ENCODE measurements around the gene DLG5.
A peak's percentile ranks its signal among the peaks of the same experiment; 100 is the strongest.

Gene DLG5

DNA sequence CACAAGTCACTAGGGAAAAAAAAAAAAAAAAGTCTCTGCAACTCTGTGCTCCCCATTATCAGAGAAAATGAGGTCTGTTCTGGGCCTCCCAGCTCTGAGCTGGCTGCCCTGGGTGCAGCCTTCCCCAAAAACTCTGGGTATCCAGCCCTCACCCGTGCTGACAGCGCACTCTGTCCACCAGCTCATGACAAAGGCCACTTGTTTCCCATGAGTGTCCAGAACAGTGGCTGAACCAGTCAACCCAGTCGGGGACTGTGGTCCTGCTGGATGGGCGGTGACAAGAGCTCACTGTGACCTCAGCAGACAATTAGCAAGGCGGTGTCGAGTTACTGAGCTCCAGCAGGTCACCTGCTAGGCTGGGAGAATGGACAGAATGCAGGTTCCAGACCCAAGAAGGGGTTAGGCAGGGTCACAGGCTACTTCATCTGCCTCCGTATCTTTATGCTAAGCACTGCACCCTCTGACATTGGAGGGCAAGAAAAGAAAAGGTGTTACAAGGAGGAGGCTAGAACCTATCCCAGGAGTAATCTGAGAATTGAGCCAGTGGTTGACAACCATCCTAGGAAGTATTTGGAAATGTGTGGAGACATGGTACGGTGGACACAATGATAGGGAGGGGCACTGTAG lies 37.2 kb downstream of the DLG5 start:
- no peak for DNase-seq (ENCODE audit: low spot score)

DNA sequence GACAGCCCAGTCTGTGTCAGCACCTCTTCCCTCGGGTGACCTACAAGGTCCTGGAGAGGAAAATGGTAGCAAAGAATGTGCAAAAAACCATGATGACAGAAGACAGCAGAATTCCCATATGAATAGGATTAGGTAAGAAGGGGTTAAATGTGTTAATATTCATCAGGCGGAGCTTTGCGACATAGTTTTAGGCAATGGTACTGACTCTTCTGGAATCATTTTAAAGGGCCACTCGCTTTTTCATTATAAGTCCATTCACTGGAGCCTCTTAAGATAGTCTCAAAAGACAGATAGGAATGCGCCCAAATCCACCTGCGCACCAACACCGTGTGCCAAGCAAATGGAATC lies 38.2 kb downstream of the DLG5 start:
- no peak for DNase-seq (ENCODE audit: low spot score)

DNA sequence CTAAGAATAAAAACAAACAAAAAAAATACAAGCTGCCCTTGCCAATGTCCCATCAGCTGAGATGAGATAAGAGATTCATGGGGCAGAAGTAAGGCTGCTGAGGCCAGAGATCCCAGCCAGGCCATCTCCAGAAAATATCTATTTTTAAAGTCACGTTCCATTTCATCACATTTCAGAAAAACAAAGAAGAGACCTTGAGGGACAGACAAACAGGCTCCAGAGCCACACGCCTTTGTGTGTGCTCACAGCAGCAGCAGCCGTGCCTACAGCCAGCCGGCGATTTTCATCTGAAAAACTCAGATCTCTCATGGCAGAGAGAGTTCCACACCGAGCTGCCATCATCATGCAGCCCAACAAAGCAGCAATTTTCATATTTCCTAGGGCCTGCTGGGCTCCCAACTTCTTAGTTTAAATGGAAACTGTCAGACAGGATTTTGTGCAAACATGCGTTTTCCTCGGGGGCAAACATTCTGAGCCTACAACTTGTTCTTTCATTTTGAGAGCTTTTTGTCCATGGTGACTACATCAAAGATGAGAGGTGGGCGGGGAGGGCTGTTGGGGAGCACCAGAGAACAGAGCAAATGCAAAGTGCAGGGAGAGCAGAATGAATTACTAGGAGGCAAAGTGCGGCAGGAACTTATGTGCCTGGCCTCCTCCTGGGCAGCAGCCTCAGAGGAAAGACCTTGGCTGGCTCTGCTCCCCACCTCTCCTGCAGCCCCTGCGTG lies 38.8 kb downstream of the DLG5 start:
- DNase-seq (ENCODE audit: low spot score): peak; percentile 33

DNA sequence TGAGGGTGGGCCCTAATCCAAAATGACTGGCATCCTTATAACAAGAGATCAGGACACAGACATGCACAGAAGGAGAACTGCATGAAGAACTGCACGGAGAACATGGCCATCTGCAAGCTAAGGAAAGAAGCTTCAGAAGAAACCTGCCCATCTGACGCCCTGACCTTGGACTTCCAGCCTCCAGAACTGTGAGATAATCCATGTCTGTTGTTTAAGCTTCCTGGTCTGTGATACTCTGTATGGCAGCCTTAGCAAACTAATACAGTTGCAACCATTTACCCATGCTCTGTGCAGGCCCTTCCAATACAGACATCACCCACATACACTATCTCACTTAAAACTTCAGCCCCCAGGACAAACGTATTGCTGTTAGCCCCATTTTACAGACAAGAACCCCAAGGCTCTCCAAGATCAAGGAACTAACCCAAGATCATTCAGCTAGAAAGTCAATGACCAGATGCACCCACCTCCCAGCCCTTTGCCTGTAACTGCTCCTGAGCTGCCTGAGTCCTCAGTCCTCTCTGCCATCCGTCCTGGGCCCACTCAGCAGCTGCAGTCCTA lies 39.7 kb downstream of the DLG5 start:
- no peak for DNase-seq (ENCODE audit: low spot score)

DNA sequence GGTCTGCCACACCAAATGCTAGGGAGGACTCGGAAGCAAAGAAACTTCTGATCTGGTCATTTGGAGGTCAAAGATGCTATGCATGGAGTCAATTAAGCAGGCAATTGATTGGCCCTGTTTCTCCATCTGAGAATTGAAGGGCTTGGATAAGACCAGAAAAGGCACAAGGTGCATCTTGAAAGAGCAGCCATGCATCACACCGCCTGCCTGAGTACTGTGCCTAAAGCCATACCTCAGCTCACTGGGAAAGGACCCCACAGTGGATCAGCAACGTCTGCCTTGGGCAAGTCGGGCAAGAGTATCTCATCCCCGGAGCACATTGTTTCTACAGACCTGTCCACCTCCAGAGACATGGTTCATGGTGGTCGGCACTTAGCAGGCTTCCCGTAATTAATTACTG lies 42.4 kb downstream of the DLG5 start:
- no peak for DNase-seq (ENCODE audit: low spot score)

DNA sequence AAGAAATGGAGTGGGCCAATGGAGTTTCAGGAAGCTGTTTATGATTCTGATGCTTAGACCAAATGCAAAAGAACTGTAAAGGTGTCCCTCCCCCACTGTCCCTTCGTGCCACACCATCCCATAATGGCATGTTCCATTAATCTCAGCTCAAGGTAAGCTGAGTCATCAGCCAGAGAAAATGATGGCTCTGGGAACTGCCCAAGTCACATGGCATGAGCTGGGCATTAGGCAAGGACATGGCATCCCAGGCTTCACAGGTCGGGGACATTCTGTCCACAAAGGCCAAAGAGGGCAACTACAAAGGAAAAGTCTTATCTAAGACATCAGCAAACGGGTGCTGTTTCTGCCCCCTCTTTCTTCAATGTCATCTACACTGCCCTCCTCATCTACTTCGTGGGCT lies 44.9 kb downstream of the DLG5 start:
- DNase-seq (ENCODE audit: low spot score): no peak

DNA sequence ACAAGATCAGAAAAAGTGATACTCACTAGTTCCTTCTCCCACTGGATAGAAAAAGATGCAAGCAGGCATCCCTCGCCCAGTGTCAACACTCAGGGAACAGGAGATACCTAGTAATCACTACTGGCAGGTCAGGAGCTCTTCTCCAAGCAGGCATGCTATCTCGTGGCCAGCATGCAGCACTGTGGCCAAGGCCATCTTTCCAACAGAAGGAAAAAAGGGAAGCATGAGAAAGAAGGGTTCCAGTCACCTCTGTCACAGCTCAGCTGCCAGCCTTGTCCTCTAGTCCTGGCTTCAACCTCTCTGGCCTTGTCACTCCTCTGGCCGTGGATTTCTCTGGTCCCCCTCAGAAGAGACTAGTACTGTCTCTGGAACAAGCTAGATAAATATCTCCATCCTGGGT lies 45.3 kb downstream of the DLG5 start:
- DNase-seq (ENCODE audit: low spot score): no peak

DNA sequence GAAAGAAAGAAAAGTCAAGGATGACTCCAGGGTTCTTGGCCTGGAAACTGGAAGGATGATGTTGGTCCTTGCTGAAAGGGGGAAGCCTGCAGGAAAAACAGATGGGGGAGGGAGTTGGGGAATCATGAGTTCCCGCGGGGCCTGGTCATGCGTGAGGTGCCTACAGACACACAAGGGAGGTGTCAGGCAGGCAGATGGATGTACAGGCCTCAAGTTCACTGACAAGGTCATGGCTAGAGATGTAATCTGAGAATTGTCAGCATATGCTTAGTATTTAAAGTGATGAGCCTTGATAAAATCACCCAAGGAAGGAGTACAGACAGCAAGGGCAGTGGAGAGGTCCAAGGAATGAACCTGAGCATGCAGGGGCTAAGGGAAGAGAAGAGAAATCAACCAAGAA lies 46.8 kb downstream of the DLG5 start:
- DNase-seq (ENCODE audit: low spot score): no peak

DNA sequence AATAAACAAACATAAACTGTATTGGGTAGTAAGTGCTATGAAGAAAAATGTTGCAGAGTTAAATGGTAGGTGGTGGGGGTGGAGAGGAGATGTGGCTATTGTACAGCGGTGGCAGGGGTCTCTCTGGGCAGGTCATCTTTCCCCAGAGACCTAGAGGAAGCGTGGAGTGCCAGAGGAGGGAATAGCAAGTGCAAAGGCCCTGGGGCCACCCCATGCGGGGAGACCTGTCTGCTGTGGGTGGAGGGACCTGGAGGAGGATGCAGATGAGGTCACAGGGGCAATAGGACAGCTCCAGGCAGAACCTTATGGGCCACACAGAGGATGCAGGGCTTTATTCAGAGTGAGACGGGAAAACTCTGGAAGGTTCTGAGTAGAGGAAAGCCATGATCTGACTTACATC lies 47.5 kb downstream of the DLG5 start:
- no peak for DNase-seq (ENCODE audit: low spot score)

DNA sequence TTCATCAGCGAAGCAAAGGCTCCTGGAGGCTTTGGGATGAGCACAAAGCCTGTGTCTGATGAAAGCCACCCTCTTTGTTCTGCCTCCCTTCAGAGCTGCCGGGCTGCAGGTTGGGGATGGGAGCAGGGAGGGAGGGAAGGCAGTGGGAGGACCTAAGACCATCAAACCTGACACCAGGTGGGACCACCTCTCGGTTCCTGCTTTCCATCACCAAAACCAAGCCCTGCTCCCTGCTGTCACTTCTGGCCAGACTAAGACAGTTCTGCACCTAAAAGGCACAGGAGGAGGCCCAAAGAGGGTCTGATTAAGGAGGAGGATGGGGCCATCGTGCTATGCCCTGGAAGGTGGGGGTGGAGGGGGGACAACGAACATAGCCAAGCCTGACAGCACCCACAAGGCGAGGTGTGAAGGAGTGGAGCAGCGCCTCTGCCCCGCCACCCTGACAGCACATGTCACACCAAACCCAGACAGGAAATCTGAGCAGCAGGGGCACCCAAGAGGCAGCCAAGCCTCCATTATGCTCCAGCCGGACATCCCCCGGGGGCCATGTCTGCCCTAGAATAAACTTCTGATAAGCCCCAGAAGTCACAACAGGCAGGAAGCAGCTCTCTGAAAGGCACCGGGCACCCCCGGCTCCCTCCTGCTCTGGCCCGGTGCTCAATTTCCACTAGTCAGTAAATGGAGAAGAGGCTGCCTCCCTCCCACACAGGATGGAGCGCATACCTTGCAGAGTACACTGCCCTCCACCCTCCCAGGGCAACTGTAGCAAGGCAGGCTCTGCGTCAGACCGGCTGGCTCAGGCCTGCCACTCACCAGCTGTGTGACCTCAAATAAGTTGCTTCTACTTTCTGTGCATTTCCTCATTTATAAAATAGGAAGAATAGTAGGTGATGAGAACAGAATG lies 48.9 kb downstream of the DLG5 start:
- DNase-seq (ENCODE audit: low spot score): peak; percentile 58

DNA sequence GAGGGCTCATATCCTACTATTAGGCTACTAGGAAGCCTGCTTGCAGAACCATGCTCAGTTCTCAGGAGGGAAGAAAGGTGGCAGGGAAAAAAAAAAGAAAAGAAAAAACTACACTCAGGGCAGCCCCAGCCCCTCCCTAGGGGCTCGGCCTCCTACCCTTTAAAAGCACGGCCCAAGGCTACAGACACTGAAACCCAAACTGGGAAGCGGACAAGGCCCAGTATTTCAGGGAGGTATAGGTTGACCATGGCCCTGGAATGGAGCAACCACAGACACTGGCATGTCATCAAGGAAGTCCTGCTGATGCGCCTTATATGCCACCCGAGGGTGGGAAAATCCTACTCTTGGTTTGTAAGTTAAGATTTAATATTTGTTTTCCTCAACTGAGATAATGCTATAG lies 50.8 kb downstream of the DLG5 start:
- no peak for DNase-seq (ENCODE audit: low spot score)

DNA sequence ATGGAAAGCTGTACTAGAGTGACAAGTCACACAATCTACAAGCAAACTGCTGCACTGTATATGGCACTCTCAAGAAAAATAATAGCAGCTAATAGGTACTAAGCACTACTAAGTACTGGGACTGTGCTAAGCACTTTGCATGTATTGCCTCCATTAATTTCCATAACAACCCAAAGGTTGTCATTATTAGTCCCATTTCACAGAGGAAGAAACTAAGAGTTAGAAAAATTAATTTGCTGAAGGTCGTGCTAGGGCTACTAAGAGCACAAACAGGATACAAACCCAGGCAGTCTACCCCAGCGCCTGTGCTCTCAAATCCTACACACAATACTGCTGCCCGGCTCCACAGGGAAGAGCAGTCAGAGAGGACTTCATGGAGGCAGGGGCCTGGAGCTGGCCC lies 51.7 kb downstream of the DLG5 start:
- no peak for DNase-seq (ENCODE audit: low spot score)

DNA sequence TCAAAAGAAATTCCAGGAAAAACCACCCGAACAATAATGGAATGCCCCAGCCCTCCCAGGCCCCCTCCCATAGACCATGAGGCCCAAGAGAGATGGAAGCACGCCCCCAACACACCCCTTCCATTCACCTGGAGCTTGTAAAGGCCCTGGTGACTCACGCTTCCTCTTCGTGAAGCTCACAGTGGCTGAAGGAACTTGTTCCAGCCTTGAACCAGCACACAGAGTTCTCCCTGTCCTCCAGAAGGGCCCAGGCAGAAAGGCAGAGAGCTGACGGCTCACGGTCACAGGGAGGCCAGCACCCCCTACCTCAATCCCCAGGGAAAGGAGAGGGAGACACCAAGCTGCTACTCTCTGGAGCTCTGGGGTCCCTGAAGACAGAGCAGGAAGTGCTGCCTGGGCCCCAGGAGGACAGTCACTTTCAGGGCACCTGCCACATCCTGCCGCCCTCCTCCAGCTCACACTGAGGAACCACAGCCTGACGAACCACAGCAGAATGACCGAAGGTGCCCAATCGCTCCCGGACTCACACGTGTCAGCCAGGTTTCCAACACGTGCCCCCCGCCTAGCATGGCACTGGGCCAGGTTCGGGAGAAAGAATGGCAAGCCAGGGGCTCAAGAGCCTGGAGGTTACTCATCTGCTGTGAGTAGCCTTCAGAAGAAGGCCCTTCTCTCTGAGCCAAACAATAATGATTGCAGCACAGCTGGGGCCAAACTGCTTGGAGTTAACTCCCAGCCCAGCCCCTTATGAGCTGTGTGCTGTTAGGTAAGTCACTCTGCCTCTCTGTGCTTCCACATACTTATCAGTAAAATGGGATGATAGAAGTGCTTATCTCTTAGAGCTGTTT lies 52.8 kb downstream of the DLG5 start:
- peak; percentile 21 for DNase-seq (ENCODE audit: low spot score)

DNA sequence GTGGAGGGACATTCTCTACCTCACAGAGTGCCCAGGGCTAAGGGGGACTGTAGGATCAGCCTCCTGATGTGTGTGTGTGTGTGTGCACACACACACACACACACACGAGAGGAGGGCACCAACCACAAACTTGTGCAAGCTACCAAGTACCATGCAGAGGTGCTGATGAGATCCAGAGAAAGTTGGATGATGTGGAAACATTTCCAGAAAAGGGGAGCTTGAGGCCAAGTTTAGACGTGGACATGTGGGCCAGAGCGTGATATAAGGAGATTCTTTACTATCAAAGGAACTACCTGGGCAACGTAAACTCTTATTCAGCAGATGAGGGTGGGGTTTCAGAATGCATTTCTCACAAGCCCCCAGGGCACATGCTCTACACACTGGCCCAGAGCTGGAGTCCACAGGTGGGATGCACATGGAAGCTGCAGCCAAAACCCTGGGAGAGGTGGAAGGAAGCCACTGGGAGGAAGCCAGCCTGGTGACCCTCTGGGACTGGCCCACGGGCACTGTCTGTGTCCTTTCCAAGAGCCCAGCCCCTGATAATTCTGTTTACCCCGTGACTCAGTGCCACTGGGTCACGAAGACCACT lies 53.5 kb downstream of the DLG5 start:
- DNase-seq (ENCODE audit: low spot score): no peak

DNA sequence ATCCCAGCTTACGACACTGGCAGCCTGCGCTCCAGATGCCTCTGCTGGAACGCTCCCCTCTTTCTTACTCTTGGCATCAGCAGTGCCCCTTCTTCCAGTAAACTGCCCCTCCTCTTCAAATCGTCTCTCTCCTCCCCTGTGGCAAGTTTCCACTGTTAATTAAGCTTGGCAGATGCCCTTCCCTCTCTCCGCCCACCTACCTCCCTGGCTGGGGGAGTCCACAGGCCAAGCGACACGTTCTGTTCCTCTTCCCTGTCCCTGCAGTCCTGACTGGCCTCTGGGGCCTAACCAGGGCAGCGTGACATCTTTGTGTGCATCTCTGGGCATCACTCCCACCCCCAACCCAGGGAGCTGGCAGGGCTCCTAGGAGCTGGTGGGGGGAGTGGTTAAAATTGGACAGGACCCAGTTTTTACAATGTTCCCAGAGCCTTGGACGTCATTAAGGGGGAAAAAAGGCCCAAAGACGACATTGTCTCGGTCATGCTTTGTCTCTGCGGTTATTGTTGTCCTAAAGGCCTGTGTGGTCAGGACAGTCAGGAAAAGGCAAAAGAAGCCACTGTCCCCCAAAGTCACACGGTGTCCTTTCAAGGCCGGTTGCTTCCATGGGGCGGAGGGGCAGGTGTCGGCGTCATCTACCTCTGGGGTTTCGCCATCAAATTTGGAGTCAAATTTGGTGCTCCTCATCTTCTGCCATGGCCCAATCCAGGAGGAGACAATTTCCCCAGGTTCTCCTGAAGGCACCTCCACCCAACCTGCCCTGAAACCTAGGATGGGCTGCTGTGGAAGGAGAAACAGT lies 54.2 kb downstream of the DLG5 start:
- no peak for DNase-seq (ENCODE audit: low spot score)

DNA sequence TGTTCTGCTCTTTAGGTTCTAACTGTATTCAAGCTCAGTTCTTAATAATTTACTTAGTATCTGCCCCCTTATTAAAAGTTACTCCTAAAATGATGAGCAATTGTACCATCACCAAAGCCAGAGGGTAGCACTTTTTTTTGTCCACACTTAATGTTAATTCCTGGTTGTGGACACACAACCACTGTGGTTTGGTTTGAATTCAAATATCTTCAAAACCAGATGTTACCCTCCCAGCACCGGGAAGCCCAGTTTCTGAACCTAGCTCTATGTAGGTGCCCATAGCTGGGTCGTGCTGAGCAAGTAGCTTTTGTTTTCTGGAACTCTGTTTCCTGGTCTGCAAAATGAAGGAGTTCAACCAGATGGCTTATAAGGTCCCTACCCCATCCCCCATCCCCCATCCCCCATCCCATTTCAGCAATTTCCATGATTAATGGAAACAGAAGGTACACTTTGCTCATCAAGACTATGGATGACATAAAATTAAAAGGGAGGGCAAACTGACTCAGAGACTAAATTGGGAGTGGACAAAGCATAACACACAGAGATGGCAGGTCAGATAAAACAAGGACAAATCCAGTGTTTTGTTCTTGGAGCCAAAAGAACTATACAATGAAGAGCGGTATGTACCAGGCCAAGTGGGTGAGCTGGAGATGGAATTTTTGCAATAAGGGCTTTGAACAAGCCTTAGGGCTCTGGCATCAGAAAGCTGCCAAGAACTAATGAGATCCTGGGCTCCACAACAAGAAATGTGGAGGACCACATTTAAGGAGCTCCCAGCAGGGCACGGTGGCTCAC lies 56.7 kb downstream of the DLG5 start:
- DNase-seq (ENCODE audit: low spot score): no peak

DNA sequence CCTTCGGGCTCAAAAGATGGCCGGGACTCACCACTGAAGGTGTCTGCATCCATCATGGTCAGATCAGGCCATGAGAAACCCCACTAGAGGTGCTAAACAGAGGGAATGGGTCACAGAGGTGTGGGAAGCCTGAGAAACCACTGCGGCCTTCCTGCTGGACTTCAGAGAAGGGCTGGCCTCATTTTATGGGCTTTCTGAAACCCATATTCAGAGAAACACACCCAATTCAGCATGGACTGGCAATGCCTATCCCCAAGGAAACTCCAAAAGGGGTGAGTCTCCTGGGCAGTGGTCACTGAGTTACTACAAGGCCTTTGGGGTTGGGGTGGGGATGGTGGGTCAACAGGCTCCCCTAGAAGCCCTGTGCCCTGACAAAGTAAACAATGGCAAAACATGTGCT lies 58.0 kb downstream of the DLG5 start:
- DNase-seq (ENCODE audit: low spot score): no peak

DNA sequence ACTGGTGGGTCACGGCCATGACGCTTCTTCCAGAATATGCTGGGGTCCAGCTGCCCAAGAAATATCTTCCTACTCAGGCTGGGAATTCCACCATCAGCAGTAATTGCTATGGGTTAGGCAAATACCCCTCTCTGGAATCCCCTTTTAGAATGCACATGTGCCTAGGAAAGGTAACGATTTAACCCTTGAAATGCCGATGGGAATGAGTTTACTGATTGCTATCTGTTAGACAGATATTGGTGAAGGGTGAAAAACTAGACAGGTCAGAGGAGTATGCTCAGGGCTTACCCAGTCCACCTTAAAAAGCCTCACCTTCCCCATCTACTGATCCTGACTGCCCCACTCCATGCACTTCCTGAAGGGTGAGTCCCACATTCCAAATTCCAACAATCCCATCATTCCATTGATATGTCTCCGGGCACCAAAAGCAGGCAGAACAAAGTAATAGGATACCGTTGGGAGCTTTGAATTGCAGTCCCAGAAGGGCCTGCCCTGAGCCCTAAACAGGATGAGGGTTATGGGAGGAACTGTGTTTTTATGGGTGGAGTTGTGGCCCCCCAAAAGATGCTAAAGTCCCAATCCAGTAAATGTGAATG lies 59.3 kb downstream of the DLG5 start:
- DNase-seq (ENCODE audit: low spot score): peak; percentile 23

DNA sequence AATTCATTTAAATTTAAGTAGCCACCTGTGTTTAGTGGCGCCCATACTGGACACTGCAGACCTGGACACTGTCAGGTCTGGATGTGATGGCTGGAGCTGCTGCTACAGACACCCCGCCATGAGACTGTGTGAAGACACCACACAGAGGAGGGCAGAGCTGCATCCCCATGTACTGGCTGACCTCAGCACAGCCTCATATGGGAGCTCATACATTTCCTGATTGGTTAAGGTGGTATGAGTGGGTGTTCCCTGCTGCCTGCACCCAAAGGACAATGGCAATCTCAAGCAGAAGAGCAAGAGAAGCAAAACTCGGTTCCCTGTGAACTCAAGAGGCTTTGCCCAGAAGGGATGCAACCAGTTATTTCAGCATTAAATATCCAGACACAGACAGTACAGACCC lies 60.0 kb downstream of the DLG5 start:
- DNase-seq (ENCODE audit: low spot score): no peak
